Stimulated activated CD4-positive, alpha-beta T cell treated with anti-CD3 and anti-CD28 coated beads, TNF-alpha, amount 100 ng/mL, for 1 hour (primary cell): ENCODE data around the gene CBARP.
"Not testable (repeated sequence)": the region's sequence is repeated elsewhere in the genome, so short reads cannot be mapped to it uniquely, and the experiment has no call there.

Experiments used
- DNase-seq, 3 donors: peaks; one replicate each; pipeline ENCODE4 v3.0.0-alpha.2; 2020; ENCODE audit warnings: low read depth in 3 of 3, low spot score in 1 of 3

The CBARP gene

DNA sequence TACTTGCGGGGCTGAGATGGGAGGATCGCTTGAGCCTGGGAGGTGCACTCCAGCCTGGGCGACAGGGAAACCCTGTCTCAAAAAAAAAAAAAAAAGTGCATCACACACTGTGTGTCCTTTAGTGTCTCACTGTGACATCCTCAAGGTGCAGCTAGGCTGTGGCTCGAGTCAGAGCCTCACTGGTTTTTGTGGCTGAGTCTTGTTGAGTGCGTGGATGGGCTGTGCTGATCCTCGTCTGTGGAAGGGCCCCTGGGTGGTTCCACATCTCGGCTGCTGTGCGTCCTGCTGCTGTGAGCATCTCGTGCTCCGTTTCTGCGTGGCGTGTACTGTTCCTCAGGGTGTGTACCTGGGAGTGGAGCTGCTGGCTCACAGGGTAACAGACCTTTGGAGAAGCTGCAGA is 21.0 kb downstream of the CBARP start:
- DNase-seq, result no peak

DNA sequence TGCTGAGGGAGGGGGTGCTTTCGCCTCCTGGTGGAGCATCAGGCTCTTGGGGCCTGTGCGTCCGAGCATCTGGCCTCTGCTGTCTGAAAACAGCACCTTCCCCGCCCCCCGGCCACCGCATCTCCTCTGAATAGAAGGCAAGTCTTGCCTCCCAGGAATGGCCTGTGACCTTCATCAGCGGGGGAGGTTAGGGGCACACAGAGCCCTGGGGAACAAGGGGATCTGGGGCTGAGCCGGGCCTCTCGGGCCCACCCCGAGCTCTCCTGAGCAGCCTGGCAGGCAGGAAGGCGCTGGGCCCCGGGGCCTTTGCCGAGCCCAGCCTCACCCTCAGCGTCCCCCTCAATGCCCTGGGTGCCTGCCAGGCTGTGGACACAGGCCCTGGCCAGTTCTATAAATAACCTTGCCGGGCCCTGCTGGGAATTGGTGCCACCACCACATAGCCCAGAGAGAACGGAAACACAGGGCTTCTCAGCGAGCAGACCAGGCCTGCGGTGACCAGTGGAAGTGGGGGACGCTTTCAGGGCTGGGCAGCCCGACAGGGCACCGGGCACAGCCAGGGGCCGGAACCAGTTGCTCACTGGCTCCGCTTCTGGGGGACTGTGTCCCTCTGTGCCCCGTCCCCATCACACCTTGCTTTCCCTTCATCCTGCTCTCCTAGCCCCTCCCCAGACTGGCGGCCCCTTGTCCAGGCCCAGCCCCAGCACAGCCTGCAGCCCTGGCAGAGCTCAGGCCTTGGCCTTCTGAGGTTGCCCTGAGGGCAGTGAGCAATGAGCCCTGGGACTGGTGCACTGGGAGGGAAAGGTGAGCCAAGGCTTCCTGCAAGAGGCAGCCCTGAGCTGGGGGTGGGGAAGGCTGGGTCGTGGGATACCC is 22.7 kb downstream of the CBARP start:
- no peak for DNase-seq

DNA sequence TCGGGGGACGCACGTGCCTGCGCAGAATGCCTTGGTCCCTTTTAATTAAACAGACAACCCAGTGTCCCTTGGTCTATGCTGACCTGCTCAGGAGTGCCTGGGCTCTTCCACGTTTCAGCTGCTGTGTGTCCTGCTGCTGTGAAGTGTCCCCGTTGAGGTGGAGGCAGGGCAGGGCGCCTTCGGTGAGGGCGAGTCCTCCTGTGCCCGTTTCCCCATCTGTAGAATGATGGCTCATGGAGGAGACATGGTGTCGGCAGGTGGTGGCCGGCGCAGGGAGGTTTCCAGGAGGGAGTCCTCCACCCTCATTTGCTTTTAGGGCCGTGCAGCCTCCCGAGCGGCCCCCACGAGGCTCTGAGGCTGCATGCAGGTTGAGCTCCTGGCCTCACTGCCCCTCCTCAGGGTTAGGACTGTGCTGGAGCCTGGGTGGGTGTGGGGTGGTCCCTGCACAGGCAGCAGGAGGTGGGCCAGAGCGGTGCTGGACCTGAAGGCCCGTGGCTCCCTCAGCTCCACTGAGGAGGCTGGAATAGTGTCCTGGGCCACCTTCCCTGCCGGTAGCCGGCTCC is 23.4 kb downstream of the CBARP start:
- no peak for DNase-seq

DNA sequence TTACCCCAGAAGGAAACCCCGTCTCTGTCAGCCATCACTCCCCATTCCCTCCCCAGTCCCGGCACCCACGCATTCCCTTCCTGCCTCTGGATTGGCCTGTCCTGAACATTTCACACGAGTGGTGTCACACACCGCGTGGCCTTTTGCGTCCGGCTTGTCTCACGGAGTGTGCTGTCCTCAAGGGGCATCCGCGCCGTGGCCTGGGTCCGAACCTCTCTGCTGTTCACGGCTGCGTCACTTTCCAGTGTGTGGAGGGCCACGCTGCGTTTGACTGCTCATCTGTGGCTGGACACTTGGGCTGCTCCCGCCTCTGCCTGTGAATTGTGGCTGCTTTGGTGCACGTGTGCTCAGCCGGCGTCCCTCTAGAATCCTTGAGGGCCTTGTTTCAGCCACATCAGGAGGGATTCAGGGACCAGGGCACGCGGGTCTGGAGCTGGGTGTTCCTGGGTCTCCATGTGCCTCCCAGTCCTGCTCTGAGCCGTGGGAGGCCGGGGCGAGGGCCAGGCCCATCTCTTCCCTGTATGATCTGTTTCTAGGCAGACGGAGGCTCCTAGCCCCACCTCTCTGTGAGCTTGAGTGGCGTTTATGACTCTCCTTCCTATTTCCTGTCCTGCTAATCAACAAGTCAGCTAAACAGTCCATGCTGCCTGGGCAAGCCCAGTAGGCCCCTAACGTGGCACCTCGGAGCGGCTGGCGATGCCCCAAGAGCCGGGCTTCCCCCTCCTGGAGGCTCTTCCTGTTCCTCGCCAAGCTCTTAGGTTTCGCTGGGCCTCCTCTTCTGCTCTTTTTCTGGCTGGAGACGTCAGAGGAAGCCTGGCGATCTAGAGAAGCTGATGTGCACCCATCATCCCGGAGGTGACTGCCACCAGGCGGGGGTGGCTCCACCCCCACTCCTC is 24.2 kb downstream of the CBARP start:
- DNase-seq, result peak in 1 of 3 donors; percentile 24

DNA sequence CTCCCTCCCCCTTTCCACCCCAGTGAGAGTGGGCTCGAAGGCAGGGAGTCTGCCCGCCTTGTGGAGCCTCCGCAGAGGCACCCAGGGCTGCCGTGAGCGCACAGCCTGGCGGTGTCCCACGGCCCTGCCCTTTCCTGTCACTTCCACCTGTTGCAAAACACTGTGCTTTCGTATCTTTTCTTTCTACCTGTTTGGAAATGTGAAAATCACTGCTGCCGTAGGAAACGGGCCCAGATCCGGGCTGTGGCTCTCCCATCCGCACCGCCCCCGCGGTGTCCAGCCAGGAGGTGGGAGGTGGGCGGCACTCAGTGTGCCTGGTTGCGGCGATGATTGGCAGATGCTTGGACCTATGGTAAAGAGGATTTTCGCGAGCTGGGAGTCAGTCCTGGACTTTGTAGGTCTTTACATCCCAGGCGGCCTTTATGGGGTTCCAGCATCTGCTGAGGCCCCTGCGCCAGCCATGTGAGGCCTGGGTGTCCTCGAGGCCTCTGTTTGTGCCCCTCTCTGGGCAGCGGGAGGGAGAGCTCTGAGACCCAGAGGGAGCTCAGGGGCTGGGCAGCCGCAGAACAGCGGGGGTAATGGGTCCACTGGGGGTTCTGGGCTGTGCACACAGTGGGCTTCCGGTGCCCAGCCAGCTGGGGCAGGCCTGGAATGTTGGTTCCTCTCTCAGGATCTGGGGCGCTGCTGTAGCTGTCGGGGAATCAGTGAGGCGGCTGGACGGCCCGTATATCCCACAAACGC is 26.1 kb downstream of the CBARP start:
- DNase-seq, result no peak

DNA sequence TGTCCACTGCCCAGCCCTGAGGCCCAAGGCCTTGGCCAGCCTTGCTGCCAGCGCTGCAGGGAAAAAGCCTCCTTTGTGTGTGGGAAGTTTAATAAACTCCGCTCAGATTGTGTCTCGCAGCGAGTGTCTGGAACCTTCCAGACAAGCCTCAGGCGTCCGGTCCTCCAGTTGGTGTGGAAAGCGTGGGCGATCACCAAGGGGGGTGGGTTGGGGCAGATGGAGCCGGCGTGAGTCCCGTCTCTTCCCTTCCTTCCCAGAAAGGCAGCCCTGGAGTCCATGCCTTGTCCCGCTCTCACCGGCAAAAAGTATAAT is 27.6 kb downstream of the CBARP start:
- DNase-seq, result no peak

DNA sequence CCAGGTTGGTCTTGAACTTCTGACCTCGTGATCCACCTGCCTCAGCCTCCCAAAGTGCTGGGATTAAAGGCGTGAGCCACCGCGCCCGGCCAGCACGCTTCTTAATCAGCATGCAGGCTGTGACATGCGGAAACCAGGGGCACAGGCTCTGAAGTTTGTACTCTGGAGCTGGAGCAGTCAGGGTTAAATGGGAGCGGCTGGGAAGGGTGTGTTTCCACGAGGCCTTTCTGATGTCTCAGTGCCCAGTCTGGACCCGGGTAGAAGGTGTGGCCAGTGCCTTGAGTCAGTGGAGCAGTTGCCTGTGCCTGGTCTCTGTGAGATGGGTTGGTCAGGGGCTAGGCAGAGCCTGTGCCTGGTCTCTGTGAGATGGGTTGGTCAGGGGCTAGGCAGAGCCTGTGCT is 29.0 kb downstream of the CBARP start:
- DNase-seq, result not testable (repeated sequence)

DNA sequence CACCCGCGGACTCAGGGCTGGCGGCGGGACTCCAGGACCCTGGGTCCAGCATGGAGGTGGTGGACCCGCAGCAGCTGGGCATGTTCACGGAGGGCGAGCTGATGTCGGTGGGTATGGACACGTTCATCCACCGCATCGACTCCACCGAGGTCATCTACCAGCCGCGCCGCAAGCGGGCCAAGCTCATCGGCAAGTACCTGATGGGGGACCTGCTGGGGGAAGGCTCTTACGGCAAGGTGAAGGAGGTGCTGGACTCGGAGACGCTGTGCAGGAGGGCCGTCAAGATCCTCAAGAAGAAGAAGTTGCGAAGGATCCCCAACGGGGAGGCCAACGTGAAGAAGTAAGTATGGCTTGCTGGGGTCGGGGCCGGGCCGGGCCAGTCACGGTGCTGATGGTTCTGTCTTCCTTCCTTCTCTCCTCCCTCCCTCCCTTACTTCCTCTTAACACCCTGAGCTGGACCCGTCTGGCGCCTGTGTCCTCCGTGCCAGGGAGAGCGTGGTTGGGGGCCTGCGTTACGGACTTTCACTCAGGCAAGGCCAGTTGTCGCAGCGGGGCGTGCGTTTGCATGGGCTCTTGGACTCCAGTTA is 30.8 kb downstream of the CBARP start:
- no peak for DNase-seq

DNA sequence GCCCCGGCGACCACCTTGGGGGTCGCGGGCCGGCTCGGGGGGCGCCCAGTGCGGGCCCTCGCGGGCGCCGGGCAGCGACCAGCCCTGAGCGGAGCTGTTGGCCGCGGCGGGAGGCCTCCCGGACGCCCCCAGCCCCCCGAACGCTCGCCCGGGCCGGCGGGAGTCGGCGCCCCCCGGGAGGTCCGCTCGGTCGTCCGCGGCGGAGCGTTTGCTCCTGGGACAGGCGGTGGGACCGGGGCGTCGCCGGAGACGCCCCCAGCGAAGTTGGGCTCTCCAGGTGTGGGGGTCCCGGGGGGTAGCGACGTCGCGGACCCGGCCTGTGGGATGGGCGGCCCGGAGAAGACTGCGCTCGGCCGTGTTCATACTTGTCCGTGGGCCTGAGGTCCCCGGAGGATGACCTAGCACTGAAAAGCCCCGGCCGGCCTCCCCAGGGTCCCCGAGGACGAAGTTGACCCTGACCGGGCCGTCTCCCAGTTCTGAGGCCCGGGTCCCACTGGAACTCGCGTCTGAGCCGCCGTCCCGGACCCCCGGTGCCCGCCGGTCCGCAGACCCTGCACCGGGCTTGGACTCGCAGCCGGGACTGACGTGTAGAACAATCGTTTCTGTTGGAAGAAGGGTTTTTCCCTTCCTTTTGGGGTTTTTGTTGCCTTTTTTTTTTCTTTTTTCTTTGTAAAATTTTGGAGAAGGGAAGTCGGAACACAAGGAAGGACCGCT is 31.5 kb downstream of the CBARP start:
- no peak for DNase-seq

DNA sequence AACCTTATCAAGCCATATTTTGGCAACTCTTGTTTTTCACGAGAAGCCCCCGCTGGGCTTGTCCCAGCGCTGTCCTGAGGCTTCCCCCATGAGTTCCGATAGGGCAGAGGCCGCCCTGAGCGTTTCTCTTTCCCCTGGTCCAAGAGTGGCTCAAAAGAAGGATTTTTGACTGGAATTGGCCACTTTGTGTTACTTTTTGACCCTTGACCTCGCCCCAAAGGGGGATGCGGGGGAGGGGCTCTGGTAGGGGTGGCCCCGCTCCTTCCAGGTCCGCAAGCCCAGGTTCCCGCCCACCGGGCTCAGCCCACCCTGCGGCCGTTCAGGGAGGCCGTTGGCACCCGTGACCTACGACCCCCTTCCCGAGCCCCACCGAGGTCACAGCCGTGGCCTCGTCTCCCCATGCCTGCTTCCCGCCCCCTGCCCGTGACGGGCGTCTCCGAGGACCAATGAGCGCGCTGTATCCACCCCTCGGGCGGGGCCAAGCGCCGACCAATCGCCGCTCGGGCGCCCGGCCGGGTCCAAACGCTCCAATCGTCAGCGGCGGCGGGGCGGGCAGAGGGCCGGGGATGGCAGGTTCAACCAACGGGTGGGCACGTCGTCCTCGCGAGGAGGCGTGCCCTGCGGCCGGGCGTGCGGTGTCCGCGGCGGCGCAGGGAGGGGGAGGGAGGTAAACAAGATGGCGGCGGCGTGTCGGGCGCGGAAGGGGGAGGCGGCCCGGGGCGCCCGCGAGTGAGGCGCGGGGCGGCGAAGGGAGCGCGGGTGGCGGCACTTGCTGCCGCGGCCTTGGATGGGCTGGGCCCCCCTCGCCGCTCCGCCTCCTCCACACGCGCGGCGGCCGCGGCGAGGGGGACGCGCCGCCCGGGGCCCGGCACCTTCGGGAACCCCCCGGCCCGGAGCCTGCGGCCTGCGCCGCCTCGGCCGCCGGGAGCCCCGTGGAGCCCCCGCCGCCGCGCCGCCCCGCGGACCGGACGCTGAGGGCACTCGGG is 32.4 kb downstream of the CBARP start, which contains the start of gene STK11:
Gene STK11, plus strand, starts transcription at position 665 of the 986 bp plus-strand sequence. CDS start 1,136 bp downstream, outside the sequence.
- DNase-seq, result peak; percentile 97 to 100 (median 99)

DNA sequence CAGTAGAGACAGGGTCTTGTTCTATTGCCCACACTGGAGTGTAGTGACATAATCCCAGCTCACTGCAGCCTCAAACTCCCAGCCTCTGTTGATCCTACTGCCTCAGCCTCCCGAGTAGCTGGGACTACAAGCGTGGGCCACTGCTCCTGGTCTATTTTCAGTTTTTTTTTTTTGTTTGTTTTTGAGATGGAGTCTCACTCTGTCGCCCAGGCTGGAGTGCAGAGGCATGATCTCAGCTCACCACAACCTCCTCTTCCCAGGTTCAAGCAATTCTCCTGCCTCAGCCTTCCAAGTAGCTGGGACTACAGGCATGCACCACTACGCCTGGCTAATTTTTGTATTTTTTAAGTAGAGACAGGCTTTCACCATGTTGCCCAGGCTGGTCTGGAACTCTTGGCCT is 37.2 kb downstream of the CBARP start:
- DNase-seq, result not testable (repeated sequence)

DNA sequence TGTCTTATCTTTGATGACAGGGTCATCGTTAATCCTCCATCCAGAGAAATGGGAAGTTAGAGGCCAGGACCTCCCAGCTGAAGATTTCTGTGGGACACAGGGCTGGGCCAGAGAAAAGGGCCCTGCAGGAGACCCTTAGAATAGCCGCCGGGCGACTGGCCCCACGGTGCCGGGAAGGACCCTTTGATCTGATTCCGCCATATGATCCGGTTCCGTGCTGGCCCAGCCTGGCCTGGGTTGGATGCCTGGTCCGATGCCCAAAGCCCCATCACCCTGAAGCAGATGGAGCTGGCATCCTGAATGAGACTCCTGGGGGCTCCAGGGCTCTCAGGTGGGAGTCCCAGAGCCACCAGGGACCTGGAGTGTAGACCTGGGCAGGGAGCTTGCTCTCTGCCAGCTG is 38.3 kb downstream of the CBARP start:
- DNase-seq, result no peak

DNA sequence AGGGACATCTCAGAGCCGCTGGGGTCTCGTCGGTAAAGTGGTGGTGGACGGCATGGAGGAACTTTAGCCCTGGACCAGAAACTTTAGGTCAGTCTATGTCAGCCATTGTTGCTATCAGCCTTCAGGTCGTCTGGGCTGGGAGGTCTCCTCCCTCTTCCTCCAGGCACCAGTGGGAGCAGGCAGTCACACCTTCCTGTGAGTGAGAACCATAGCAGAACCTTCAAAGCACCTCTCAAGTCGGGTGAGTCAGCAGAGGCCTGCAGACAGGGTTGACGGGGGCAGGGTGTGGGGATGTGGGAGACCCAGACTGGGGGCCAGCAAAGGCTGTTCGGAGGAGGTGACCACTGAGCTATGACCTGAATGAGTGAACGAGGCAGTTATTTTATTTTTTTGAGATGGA is 48.4 kb downstream of the CBARP start:
- DNase-seq, result peak in 1 of 3 donors; percentile 27

DNA sequence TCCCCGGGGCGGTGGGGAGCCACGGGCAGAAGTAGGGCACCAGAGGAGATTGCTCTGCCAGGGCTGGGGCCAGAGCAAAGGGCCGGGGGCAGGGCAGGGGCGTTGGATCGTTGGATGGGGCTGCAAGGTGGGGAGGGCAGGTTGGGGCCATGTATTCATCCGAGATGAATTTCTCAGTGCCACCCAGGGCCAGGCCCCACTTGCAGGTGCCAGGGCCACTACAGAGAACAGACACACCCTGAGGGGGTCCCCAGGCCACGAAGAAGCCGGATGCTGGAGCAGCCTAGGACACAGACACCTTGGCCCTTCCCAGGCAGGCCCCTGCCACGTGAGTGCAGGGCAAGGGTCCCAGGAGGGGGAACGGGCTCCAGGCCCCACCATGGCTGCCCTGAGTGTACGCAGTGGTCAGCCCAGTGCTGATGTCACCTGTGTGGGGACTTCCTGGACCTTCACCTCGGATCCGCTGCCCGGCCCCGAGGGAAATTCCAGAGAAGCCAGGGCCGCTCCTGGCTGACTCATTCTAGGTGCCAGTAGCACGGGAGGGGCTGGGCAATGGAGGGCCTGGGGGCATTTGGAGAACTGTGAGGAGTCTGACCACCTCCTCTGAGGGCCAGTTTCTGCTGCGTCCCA is 54.1 kb downstream of the CBARP start:
- DNase-seq, result no peak

DNA sequence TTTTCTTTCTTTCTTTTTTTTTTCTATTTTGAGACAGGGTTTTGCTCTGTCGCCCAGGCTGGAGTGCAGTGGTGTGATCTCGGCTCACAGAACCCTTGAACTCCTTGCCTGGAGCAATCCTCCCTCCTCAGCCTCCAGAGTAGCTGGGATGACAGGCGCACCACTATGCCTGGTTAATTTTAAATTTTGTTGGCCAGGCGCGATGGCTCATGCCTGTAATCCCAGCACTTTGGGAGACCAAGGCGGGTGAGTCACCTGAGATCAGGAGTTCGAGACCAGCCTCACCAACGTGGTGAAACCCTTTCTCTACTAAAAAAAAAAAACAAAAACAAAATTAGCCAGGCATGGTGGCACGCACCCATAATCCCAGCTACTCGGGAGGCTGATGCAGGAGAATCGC is 55.1 kb downstream of the CBARP start:
- DNase-seq, result no peak

DNA sequence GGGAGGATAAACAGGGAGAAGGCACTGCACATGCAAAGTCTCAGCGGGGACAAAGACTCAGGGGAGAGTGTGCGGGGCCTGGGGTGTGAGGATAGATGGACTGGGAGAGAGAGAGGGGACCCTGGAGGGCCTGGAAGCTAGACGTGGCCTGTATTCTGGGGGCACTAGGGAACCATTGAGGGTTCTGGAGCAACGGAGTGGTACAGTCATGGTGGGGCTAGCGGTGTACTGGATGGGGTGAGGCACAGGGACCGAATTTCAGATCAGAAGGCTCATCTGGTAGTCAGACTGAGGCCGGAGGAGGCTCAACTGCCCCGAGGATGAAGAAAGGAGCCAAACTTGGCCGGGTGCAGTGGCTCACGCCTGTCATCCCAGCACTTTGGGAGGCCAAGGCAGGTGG is 55.7 kb downstream of the CBARP start:
- no peak for DNase-seq

DNA sequence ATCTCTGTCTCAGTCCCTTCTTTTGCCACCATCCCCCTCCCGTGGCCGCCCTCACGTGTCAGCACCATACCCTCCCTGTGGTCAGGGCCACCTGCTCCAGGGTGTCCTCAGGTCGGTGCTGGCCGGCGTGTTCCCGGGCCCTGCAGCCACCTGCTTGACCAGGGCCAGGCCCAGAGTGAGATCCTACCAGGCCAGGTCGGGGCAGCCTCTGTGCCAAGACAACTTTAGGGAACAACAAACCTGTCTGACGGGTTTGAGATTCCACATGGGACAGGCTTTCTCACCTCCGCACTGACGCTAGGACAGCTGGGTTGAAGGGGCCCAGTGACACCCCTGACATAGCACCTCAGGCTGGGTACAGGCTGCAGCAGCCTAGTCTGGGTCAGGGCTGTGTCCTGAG is 56.2 kb downstream of the CBARP start:
- no peak for DNase-seq
